WTC11 (cell line): ENCODE measurements around the gene STAC2.

Experiments used
- CREB1 ChIP-seq: sonication (generic); formaldehyde crosslinking; IDR thresholded peaks from 2 replicates; pipeline ENCODE4 v1.8.0; 2023; ENCODE audit warnings: mild to moderate bottlenecking, missing genetic modification reagents
- CTCF ChIP-seq: fragments of 200-600 bp; IDR thresholded peaks from 2 replicates; pipeline ENCODE4 v1.8.0; 2022; ENCODE audit warnings: antibody characterized with exemption
- FOXP1 ChIP-seq: sonication (generic); formaldehyde crosslinking; IDR thresholded peaks from 2 replicates; pipeline ENCODE4 v1.8.0; 2022; ENCODE audit warnings: missing genetic modification reagents, mild to moderate bottlenecking, moderate library complexity, borderline replicate concordance
- MAX ChIP-seq: sonication (generic); formaldehyde crosslinking; IDR thresholded peaks from 2 replicates; pipeline ENCODE4 v1.8.0; 2022; ENCODE audit warnings: mild to moderate bottlenecking, missing genetic modification reagents
- NR2C2 ChIP-seq: sonication (generic); formaldehyde crosslinking; IDR thresholded peaks from 2 replicates; pipeline ENCODE4 v1.8.0; 2022; ENCODE audit warnings: mild to moderate bottlenecking, missing genetic modification reagents
- NR3C1 ChIP-seq: sonication (generic); formaldehyde crosslinking; conservative IDR thresholded peaks from 2 replicates; pipeline ENCODE4 v1.8.1; 2023; ENCODE audit warnings: low read depth, mild to moderate bottlenecking, missing genetic modification reagents
- SP1 ChIP-seq: sonication (generic); formaldehyde crosslinking; conservative IDR thresholded peaks from 2 replicates; pipeline ENCODE4 v1.8.1; 2022; ENCODE audit warnings: missing genetic modification reagents
- TEAD4 ChIP-seq: sonication (generic); formaldehyde crosslinking; IDR thresholded peaks from 2 replicates; pipeline ENCODE4 v1.8.0; 2022; ENCODE audit warnings: mild to moderate bottlenecking, missing genetic modification reagents
- ZNF317 ChIP-seq: sonication (generic); formaldehyde crosslinking; IDR thresholded peaks from 2 replicates; pipeline ENCODE4 v1.8.1; 2023; ENCODE audit warnings: low read depth, mild to moderate bottlenecking, moderate library complexity, missing genetic modification reagents, borderline replicate concordance
- TF ChIP-seq, protein P1 (sequence below): sonication (generic); formaldehyde crosslinking; IDR thresholded peaks from 2 replicates; pipeline ENCODE4 v1.8.1; 2023; ENCODE audit warnings: mild to moderate bottlenecking, missing genetic modification reagents, moderate library complexity
- TF ChIP-seq, protein P2 (sequence below): sonication (generic); formaldehyde crosslinking; IDR thresholded peaks from 2 replicates; pipeline ENCODE4 v1.8.0; 2023; ENCODE audit warnings: mild to moderate bottlenecking, missing genetic modification reagents

DNA sequence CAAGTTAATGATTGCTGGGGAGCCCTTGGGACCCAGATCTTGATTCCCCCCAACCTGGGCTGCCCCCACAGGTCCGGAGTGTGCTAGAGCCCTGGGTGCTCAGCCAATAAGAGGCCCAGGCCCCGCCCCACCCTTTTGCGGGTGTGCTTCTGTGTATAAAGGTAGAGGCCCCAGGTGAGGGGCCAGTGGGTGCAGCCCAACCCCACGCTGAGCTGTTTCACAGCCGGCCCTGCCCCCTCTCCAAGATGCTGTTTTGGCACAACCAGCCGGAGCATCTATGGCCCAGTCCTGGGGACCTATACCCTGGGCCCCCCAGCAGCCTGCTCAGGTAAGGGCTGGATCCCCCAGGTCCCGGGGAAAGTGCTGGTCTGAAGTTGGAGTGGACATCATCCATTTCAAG lies 11.8 kb upstream of the STAC2 start:
- TF ChIP-seq ZNF317 (CRISPR knock-in tag) (no peak), MAX (CRISPR knock-in tag) (no peak), CTCF (no peak), NR3C1 (no peak), TEAD4 (CRISPR knock-in tag) (no peak), CREB1 (no peak), SP1 (CRISPR knock-in tag) (no peak), FOXP1 (CRISPR knock-in tag) (no peak), NR2C2 (CRISPR knock-in tag) (no peak)
- TF ChIP-seq, protein P1, sequence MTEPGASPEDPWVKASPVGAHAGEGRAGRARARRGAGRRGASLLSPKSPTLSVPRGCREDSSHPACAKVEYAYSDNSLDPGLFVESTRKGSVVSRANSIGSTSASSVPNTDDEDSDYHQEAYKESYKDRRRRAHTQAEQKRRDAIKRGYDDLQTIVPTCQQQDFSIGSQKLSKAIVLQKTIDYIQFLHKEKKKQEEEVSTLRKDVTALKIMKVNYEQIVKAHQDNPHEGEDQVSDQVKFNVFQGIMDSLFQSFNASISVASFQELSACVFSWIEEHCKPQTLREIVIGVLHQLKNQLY (CRISPR knock-in tag), result no peak
- TF ChIP-seq, protein P2, sequence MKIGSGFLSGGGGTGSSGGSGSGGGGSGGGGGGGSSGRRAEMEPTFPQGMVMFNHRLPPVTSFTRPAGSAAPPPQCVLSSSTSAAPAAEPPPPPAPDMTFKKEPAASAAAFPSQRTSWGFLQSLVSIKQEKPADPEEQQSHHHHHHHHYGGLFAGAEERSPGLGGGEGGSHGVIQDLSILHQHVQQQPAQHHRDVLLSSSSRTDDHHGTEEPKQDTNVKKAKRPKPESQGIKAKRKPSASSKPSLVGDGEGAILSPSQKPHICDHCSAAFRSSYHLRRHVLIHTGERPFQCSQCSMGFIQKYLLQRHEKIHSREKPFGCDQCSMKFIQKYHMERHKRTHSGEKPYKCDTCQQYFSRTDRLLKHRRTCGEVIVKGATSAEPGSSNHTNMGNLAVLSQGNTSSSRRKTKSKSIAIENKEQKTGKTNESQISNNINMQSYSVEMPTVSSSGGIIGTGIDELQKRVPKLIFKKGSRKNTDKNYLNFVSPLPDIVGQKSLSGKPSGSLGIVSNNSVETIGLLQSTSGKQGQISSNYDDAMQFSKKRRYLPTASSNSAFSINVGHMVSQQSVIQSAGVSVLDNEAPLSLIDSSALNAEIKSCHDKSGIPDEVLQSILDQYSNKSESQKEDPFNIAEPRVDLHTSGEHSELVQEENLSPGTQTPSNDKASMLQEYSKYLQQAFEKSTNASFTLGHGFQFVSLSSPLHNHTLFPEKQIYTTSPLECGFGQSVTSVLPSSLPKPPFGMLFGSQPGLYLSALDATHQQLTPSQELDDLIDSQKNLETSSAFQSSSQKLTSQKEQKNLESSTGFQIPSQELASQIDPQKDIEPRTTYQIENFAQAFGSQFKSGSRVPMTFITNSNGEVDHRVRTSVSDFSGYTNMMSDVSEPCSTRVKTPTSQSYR, result no peak
